GM21717 (cell line): ENCODE measurements around the gene MBD6.
"Not testable (repeated sequence)": the region's sequence is repeated elsewhere in the genome, so short reads cannot be mapped to it uniquely, and the experiment has no call there.

Experiments
- ATAC-seq: cut with Tn5 transposase; IDR thresholded peaks from one replicate; pipeline ENCODE4 v1.9.1; 2021; ENCODE audit warnings: mild to moderate bottlenecking, moderate library complexity; ENCODE audit not compliant: unreplicated experiment

Gene MBD6

GRCh38 chr12:57487597-57488401, 34.8 kb upstream of the MBD6 start, which contains the start of gene MARS1:
Gene MARS1, plus strand, starts transcription at chr12:57488068. Its CDS starts 23 bp downstream, at chr12:57488091.
- peak; percentile 95 for ATAC-seq

GRCh38 chr12:57488402-57489156, 34.0 kb upstream of the MBD6 start:
- no peak for ATAC-seq

- ATAC-seq = no peak
These were observed 33.4 kb upstream of the MBD6 start for GRCh38 chr12:57489157-57489641.

- no peak for ATAC-seq
These were observed 32.5 kb upstream of the MBD6 start for GRCh38 chr12:57490126-57490525.

GRCh38 chr12:57491393-57492280, 31.0 kb upstream of the MBD6 start:
- ATAC-seq = no peak

- not testable (repeated sequence) for ATAC-seq
These were observed 27.4 kb upstream of the MBD6 start for GRCh38 chr12:57495051-57495701.

- no peak for ATAC-seq
These were observed 25.8 kb upstream of the MBD6 start for GRCh38 chr12:57496822-57497221.

GRCh38 chr12:57497223-57498131, 25.1 kb upstream of the MBD6 start:
- no peak for ATAC-seq

GRCh38 chr12:57498132-57498502, 24.5 kb upstream of the MBD6 start:
- no peak for ATAC-seq

- ATAC-seq = no peak
These were observed 24.1 kb upstream of the MBD6 start for GRCh38 chr12:57498571-57498970.

GRCh38 chr12:57500213-57500612, 22.4 kb upstream of the MBD6 start:
- no peak for ATAC-seq

GRCh38 chr12:57502311-57502969, 20.2 kb upstream of the MBD6 start:
- ATAC-seq = not testable (repeated sequence)

GRCh38 chr12:57506541-57506940, 16.1 kb upstream of the MBD6 start:
- ATAC-seq = not testable (repeated sequence)

GRCh38 chr12:57507796-57508195, 14.8 kb upstream of the MBD6 start:
- ATAC-seq = not testable (repeated sequence)

GRCh38 chr12:57511161-57511560, 11.5 kb upstream of the MBD6 start:
- no peak for ATAC-seq

- ATAC-seq = no peak
These were observed 10.9 kb upstream of the MBD6 start for GRCh38 chr12:57511588-57512325.

GRCh38 chr12:57512665-57513064, 10.0 kb upstream of the MBD6 start:
- ATAC-seq = no peak

- ATAC-seq = no peak
These were observed 9.4 kb upstream of the MBD6 start for GRCh38 chr12:57513266-57513665.
